RWPE2 (cell line): Measurements from ENCODE around the gene SYNGR4.

Source experiments
- ATAC-seq: fragments of 200-7000 bp; cut with Tn5 transposase; 3 replicates; pipeline ENCODE4 v1.9.1; 2021; ENCODE audit warnings: low read depth
- DNase-seq: peaks from one replicate; pipeline ENCODE4 v3.0.0-alpha.2; 2020; ENCODE audit warnings: low spot score
- H3K27ac ChIP-seq: fragments of 450-650 bp; 2 replicates; pipeline ENCODE4 v1.5.1; 2017; ENCODE audit warnings: mild to moderate bottlenecking; ENCODE audit not compliant: poor library complexity, severe bottlenecking
- H3K27me3 ChIP-seq: fragments of 250-450 bp; sonication (Bioruptor Pico); 2 replicates; pipeline ENCODE4 v1.5.1; 2021; ENCODE audit warnings: mild to moderate bottlenecking, moderate library complexity; ENCODE audit not compliant: insufficient read depth, poor library complexity, severe bottlenecking
- H3K36me3 ChIP-seq: fragments of 250-450 bp; sonication (Bioruptor Pico); 2 replicates; pipeline ENCODE4 v1.5.1; 2020; ENCODE audit warnings: low read depth, mild to moderate bottlenecking, moderate library complexity
- H3K4me1 ChIP-seq: fragments of 250-450 bp; sonication (Bioruptor Pico); 2 replicates; pipeline ENCODE4 v1.5.1; 2021; ENCODE audit warnings: mild to moderate bottlenecking, moderate library complexity; ENCODE audit not compliant: insufficient read depth, poor library complexity, severe bottlenecking
- H3K4me3 ChIP-seq: fragments of 250-450 bp; sonication (Bioruptor Pico); 2 replicates; pipeline ENCODE4 v1.5.1; 2021; ENCODE audit warnings: mild to moderate bottlenecking, moderate library complexity; ENCODE audit not compliant: severe bottlenecking
- H3K9me3 ChIP-seq: fragments of 250-450 bp; sonication (Bioruptor Pico); 2 replicates; pipeline ENCODE4 v1.5.1; 2021; ENCODE audit warnings: mild to moderate bottlenecking, moderate library complexity; ENCODE audit not compliant: severe bottlenecking
- CTCF ChIP-seq: fragments of 450-650 bp; IDR thresholded peaks from one replicate; pipeline ENCODE4 v1.5.1; 2017; ENCODE audit warnings: mild to moderate bottlenecking, moderate library complexity; ENCODE audit not compliant: poor library complexity, severe bottlenecking

SYNGR4 gene

GRCh38 chr19:48348737-48349136, 15.4 kb upstream of the SYNGR4 start:
- Histone ChIP-seq H3K9me3 (no peaks in the 10 kb centered on the region), H3K4me1 (no peaks in the 10 kb centered on the region), H3K36me3 (no peaks in the 10 kb centered on the region), H3K27me3 (no peaks in the 10 kb centered on the region), H3K4me3 (no peak overlapping the region), H3K27ac (no peak overlapping the region)
- no peak for ATAC-seq
- DNase-seq: no peak
- no peak for TF ChIP-seq CTCF

DNA sequence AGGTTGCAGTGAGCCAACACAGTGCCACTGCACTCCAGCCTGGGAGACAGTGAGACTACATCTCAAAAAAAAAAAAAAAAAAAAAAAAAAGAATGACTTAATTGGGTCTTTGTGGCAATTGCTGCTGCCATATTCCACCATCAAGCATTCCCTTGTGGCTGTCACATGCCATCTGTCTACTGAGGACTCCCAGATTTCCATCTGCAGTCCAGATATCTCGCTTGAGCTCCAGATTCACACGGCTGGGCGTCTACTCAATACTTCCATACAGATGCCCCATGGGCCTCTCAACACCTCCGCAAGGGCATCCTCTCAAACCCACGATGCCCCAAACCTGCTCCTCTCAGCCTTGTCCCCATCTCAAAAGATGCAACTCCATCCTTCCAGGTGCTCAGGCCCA, 13.3 kb upstream of the SYNGR4 start:
- no peak for DNase-seq
- Histone ChIP-seq H3K4me1 (no peaks in the 10 kb centered on the region), H3K4me3 (no peak overlapping the region), H3K27ac (no peak overlapping the region), H3K27me3 (no peaks in the 10 kb centered on the region), H3K36me3 (no peaks in the 10 kb centered on the region), H3K9me3 (no peaks in the 10 kb centered on the region)
- no peak for ATAC-seq
- no peak for TF ChIP-seq CTCF

- Histone ChIP-seq H3K4me3 (no peak overlapping the region), H3K4me1 (no peaks in the 10 kb centered on the region), H3K27ac (no peak overlapping the region), H3K27me3 (no peaks in the 10 kb centered on the region), H3K36me3 (no peaks in the 10 kb centered on the region), H3K9me3 (no peaks in the 10 kb centered on the region)
- no peak for DNase-seq
- TF ChIP-seq CTCF: peak; percentile 75
- peak; percentile 60 for ATAC-seq
Observed at GRCh38 chr19:48351341-48351752, 12.8 kb upstream of the SYNGR4 start.

DNA sequence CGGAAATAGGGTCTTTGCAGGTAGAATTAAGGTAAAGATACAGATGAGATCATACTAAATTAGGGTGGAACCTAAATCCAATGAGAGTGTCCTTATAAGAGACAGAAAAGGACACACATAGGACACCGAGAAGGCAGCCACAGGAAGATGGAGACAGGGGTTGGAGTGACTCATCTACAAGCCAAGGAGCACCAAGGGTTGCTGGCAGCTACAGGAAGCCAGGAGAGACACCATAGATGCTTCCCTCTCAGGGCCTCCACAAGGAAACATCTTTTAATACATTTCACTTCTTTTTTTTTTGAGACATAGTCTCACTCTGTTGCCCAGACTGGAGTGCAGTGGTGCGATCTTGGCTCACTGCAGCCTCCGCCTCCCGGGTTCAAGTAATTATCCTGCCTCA, 10.5 kb upstream of the SYNGR4 start:
- no peaks in the 10 kb centered on the region for H3K36me3 ChIP-seq
- H3K4me3 ChIP-seq: no peak overlapping the region
- no peaks in the 10 kb centered on the region for H3K27me3 ChIP-seq
- TF ChIP-seq CTCF: no peak
- H3K4me1 ChIP-seq: no peaks in the 10 kb centered on the region
- DNase-seq (no peak), ATAC-seq (no peak)
- H3K27ac ChIP-seq: no peak overlapping the region
- H3K9me3 ChIP-seq: no peaks in the 10 kb centered on the region

DNA sequence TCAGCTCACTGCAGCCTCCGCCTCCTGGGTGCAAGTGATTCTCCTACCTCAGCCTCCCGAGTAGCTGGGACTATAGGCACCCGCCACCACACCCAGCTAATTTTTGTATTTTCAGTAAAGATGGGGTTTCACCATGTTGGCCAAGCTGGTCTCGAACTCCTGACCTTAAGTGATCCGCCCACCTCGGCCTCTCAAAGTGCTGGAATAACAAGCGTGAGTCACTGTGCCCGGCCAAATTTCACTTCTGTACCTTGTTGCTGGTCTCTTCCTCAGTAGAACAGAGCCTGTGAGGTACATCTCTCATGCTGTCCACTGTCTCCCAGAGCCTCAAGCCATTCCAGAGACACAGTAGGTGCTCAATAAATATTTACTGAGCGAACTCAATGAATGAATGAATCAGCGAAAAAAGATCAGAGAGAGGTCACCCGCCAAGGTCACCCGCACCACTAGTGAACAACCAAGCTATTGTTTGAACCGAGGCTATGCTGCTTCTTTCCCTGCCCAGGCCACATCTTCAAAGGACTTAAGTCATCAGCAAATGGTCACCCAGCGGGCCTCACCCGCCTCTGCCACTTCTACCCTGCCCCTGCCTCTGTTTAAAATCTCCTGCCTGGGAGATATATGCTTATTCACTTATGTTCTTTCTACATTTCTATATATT, 9.7 kb upstream of the SYNGR4 start:
- TF ChIP-seq CTCF: no peak
- Histone ChIP-seq H3K4me3 (no peak overlapping the region), H3K9me3 (no peaks in the 10 kb centered on the region), H3K4me1 (no peaks in the 10 kb centered on the region), H3K27me3 (no peaks in the 10 kb centered on the region), H3K36me3 (no peaks in the 10 kb centered on the region), H3K27ac (no peak overlapping the region)
- no peak for DNase-seq
- ATAC-seq: no peak
